SK-N-SH (cell line): ENCODE data around the gene ARHGAP27.

Experiments
- CTCF ChIP-seq: fragments of 200-600 bp; sonication (generic); IDR thresholded peaks from 2 replicates; pipeline ENCODE4 v1.6.1; 2017; ENCODE audit warnings: antibody characterized with exemption, mild to moderate bottlenecking, moderate library complexity
- ELF1 ChIP-seq: IDR thresholded peaks from 2 replicates; pipeline ENCODE4 v1.4.0; 2012
- EP300 ChIP-seq, 2 experiments: IDR thresholded peaks; 2 replicates each; pipeline versions ENCODE4 v1.4.0 to v1.6.1; 2012; ENCODE audit warnings: borderline replicate concordance in 1 of 2, low read depth in 1 of 2, low read length in 1 of 2
- EZH2phosphoT487 ChIP-seq: fragments of 200-600 bp; sonication (generic); IDR thresholded peaks from 2 replicates; pipeline ENCODE4 v1.6.1; 2017; ENCODE audit warnings: low read depth, mixed run types, mild to moderate bottlenecking, antibody characterized with exemption, moderate library complexity, borderline replicate concordance
- GABPA ChIP-seq: IDR thresholded peaks from 2 replicates; pipeline ENCODE4 v1.4.0; 2012; ENCODE audit warnings: low read depth, mild to moderate bottlenecking
- IRF3 ChIP-seq: fragments of 150-350 bp; IDR thresholded peaks from 2 replicates; pipeline ENCODE4 v1.6.1; 2016; ENCODE audit warnings: mild to moderate bottlenecking, low read depth, low read length
- MAX ChIP-seq: IDR thresholded peaks from 2 replicates; pipeline ENCODE4 v1.4.0; 2012; ENCODE audit warnings: low read depth
- POLR2AphosphoS5 ChIP-seq: IDR thresholded peaks from 2 replicates; pipeline ENCODE4 v1.6.1; 2012; ENCODE audit warnings: low read depth, low read length
- RAD21 ChIP-seq: IDR thresholded peaks from 2 replicates; pipeline ENCODE4 v1.6.1; 2012; ENCODE audit warnings: mild to moderate bottlenecking, low read length
- RFX5 ChIP-seq: IDR thresholded peaks from 2 replicates; pipeline ENCODE4 v1.6.1; 2012; ENCODE audit warnings: mild to moderate bottlenecking, improper control_type of control experiment, low read length
- TEAD4 ChIP-seq: IDR thresholded peaks from 2 replicates; pipeline ENCODE4 v1.4.0; 2012; ENCODE audit warnings: mild to moderate bottlenecking, borderline replicate concordance; ENCODE audit not compliant: insufficient read depth
- TF ChIP-seq, protein P1 (sequence below): IDR thresholded peaks from 2 replicates; pipeline ENCODE4 v1.6.1; 2012; ENCODE audit warnings: mild to moderate bottlenecking, low read depth, low read length, moderate library complexity
- TF ChIP-seq, protein P2 (sequence below): fragments of 150-350 bp; IDR thresholded peaks from 2 replicates; pipeline ENCODE4 v1.6.1; 2017; ENCODE audit warnings: antibody characterized with exemption, low read length, low read depth, borderline replicate concordance

DNA sequence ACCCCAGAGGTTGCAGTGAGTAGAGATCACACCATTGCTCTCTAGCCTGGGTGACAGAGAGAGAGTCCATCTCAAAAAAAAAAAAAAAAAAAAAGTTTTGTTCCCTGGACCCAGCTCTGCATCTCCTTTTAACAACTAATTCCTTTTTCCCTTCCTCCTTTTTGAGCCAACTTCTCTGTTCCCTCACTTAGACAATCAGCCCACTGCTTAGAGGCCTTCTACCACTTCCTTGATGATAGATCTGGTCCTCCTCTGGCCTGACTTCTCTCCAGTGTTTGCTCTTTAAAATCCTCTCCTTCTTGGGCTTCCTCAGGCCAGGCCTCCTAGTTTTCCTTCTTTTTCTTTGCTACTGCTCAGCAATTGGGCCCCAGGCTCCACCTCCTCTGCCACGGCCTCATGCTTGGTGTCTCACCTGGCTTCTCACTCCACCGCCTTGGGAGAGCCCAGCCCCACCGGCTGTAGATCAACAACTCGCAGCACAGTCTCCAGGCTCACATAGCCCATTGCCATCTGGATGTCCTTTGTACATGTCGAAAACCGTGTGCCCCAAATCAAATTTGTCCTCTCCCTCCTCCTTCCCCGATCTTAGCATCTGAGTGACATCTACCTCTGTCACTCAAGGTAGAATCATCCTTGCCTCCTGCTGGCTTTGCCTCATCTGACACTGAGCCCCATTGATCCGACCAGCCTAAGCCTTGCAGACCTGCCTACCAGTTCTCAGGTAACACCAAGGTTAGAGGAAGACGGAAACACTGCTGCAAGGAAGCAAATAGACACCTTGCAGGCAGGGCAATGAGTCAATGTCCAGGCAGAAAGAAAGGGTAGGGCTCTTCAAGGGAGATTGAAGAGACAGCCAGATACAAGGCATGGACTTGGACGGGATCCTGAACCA is 17.4 kb downstream of the ARHGAP27 start:
- TF ChIP-seq CTCF (no peak), EP300 (IDR thresholded peaks at IDR 0.05; ENCODE audit: borderline replicate concordance in 1 of 2, low read depth in 1 of 2, low read length in 1 of 2) (no peak), POLR2AphosphoS5 (no peak), GABPA (no peak), RFX5 (no peak), EZH2phosphoT487 (no peak), RAD21 (no peak), ELF1 (no peak), TEAD4 (no peak), MAX (no peak), IRF3 (no peak)
- TF ChIP-seq, protein P1, sequence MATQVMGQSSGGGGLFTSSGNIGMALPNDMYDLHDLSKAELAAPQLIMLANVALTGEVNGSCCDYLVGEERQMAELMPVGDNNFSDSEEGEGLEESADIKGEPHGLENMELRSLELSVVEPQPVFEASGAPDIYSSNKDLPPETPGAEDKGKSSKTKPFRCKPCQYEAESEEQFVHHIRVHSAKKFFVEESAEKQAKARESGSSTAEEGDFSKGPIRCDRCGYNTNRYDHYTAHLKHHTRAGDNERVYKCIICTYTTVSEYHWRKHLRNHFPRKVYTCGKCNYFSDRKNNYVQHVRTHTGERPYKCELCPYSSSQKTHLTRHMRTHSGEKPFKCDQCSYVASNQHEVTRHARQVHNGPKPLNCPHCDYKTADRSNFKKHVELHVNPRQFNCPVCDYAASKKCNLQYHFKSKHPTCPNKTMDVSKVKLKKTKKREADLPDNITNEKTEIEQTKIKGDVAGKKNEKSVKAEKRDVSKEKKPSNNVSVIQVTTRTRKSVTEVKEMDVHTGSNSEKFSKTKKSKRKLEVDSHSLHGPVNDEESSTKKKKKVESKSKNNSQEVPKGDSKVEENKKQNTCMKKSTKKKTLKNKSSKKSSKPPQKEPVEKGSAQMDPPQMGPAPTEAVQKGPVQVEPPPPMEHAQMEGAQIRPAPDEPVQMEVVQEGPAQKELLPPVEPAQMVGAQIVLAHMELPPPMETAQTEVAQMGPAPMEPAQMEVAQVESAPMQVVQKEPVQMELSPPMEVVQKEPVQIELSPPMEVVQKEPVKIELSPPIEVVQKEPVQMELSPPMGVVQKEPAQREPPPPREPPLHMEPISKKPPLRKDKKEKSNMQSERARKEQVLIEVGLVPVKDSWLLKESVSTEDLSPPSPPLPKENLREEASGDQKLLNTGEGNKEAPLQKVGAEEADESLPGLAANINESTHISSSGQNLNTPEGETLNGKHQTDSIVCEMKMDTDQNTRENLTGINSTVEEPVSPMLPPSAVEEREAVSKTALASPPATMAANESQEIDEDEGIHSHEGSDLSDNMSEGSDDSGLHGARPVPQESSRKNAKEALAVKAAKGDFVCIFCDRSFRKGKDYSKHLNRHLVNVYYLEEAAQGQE = no peak
- TF ChIP-seq, protein P2, sequence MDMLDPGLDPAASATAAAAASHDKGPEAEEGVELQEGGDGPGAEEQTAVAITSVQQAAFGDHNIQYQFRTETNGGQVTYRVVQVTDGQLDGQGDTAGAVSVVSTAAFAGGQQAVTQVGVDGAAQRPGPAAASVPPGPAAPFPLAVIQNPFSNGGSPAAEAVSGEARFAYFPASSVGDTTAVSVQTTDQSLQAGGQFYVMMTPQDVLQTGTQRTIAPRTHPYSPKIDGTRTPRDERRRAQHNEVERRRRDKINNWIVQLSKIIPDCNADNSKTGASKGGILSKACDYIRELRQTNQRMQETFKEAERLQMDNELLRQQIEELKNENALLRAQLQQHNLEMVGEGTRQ = no peak
